Activated CD8-positive, alpha-beta memory T cell treated with anti-CD3 and anti-CD28 coated beads for 1 hour (primary cell): ENCODE measurements around the gene STAT3.
"Not testable (repeated sequence)": the region's sequence is repeated elsewhere in the genome, so short reads cannot be mapped to it uniquely, and the experiment has no call there.

Source experiments
- DNase-seq, 2 donors: peaks; one replicate each; pipeline ENCODE4 v3.0.0-alpha.2; 2020; ENCODE audit warnings: low read depth in 1 of 2; ENCODE audit errors: extremely low read depth in 1 of 2

The STAT3 gene

GRCh38 chr17:42264366-42264765, 123.9 kb downstream of the STAT3 start:
- not testable (repeated sequence) for DNase-seq
